ENCODE results near the gene CYP2A7. TPM values are rescaled to one million over a fixed set of nuclear protein-coding genes. Genes with fewer than 3 reads are reported as not detected.
"Not testable (repeated sequence)": the region's sequence is repeated elsewhere in the genome, so short reads cannot be mapped to it uniquely, and the experiment has no call there.

Gene CYP2A7
- total and polyA plus RNA-seq, 9 of the 15 experiments (the other 6 are each of a cell fraction or from before 2014, with no cell fraction given) = 0.22 TPM; not detected in 8

GRCh38 chr19:40833728-40834533 is 48.1 kb downstream of the CYP2A7 start (continued):
- peak; percentile 33; the same call in 1 of the 2 replicates for TF ChIP-seq NFIC (IDR thresholded peaks at IDR 0.05)
- TF ChIP-seq TEAD4 (IDR thresholded peaks at IDR 0.05; ENCODE audit: low read length) = peak; percentile 31; the same call in 1 of the 2 replicates
- TF ChIP-seq TEAD4 (CRISPR knock-in tag; IDR thresholded peaks at IDR 0.05; ENCODE audit: borderline replicate concordance); FOXM1 (CRISPR knock-in tag; IDR thresholded peaks at IDR 0.05; ENCODE audit: low read depth): not testable (repeated sequence)
- peak; percentile 86 for TF ChIP-seq ARID1B (IDR thresholded peaks at IDR 0.05)
- TF ChIP-seq HDAC3 (IDR thresholded peaks at IDR 0.05; ENCODE audit: borderline replicate concordance, partially characterized antibody) = peak; percentile 63
- peak; percentile 32; the same call in 1 of the 2 replicates for TF ChIP-seq CREM (IDR thresholded peaks at IDR 0.05; ENCODE audit: low read depth)
- TF ChIP-seq EP400 (IDR thresholded peaks at IDR 0.05) = peak; percentile 53
- 0 out of 2 replicates have a peak, but pooled peaks have one; percentile 37 for TF ChIP-seq SMARCE1 (IDR thresholded peaks at IDR 0.05)
- TF ChIP-seq CEBPB (tag; IDR thresholded peaks at IDR 0.05) = peak; percentile 44
- TF ChIP-seq NRF1 (conservative IDR thresholded peaks at IDR 0.05 in 1 of 2, IDR thresholded peaks at IDR 0.05 in 1 of 2) = peak; percentile 35 to 45; a peak in 2 of 4 replicates
- peak; percentile 58 for TF ChIP-seq ZNF121 (CRISPR knock-in tag; conservative IDR thresholded peaks at IDR 0.05)
- 0 out of 2 replicates have a peak, but pooled peaks have one; percentile 37 for TF ChIP-seq FOXM1 (IDR thresholded peaks at IDR 0.05; ENCODE audit: low read depth)
- TF ChIP-seq JUND (IDR thresholded peaks at IDR 0.05; ENCODE audit: borderline replicate concordance, low read depth, low read length) = peak; percentile 30; the same call in 1 of the 2 replicates
- TF ChIP-seq JUND (tag; IDR thresholded peaks at IDR 0.05; ENCODE audit: borderline replicate concordance, low read depth, low read length) = peak; percentile 24; the same call in 1 of the 3 replicates
- peak; percentile 79 for TF ChIP-seq TAL1 (IDR thresholded peaks at IDR 0.05)
- TF ChIP-seq, protein P1, sequence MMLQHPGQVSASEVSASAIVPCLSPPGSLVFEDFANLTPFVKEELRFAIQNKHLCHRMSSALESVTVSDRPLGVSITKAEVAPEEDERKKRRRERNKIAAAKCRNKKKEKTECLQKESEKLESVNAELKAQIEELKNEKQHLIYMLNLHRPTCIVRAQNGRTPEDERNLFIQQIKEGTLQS (IDR thresholded peaks at IDR 0.05) = peak; percentile 87
- TF ChIP-seq, protein P1 (CRISPR knock-in tag; conservative IDR thresholded peaks at IDR 0.05) = not testable (repeated sequence)
- TF ChIP-seq ZNF24 (IDR thresholded peaks at IDR 0.05) = peak; percentile 57; the same call in 1 of the 2 replicates
- TF ChIP-seq MEIS2 (IDR thresholded peaks at IDR 0.05; ENCODE audit: partially characterized antibody) = peak; percentile 71
- TF ChIP-seq KDM1A (IDR thresholded peaks at IDR 0.05) = 0 out of 4 replicates have a peak, but pooled peaks of 1 of the 2 experiments have one; percentile 21
- TF ChIP-seq ATF7 (IDR thresholded peaks at IDR 0.05) = peak; percentile 97
- TF ChIP-seq SMARCA4 (IDR thresholded peaks at IDR 0.05) = peak; percentile 52; the same call in 1 of the 2 replicates
- 0 out of 2 replicates have a peak, but pooled peaks have one; percentile 17 for TF ChIP-seq STAT5A (IDR thresholded peaks at IDR 0.05; ENCODE audit: borderline replicate concordance, low read length)
- TF ChIP-seq CBFA2T2 (conservative IDR thresholded peaks at IDR 0.05) = peak; percentile 78
- peak; percentile 43 for TF ChIP-seq VEZF1 (CRISPR knock-in tag; IDR thresholded peaks at IDR 0.05)
- TF ChIP-seq HMBOX1 (IDR thresholded peaks at IDR 0.05) = peak; percentile 57; the same call in 1 of the 2 replicates
- peak; percentile 84 for TF ChIP-seq NCOR1 (IDR thresholded peaks at IDR 0.05)
